ENCODE results near the gene BLTP1. TPM values are rescaled to one million over a fixed set of nuclear protein-coding genes. Genes with fewer than 3 reads are reported as not detected.
"Not testable (repeated sequence)": the region's sequence is repeated elsewhere in the genome, so short reads cannot be mapped to it uniquely, and the experiment has no call there.

The BLTP1 gene, protein sequence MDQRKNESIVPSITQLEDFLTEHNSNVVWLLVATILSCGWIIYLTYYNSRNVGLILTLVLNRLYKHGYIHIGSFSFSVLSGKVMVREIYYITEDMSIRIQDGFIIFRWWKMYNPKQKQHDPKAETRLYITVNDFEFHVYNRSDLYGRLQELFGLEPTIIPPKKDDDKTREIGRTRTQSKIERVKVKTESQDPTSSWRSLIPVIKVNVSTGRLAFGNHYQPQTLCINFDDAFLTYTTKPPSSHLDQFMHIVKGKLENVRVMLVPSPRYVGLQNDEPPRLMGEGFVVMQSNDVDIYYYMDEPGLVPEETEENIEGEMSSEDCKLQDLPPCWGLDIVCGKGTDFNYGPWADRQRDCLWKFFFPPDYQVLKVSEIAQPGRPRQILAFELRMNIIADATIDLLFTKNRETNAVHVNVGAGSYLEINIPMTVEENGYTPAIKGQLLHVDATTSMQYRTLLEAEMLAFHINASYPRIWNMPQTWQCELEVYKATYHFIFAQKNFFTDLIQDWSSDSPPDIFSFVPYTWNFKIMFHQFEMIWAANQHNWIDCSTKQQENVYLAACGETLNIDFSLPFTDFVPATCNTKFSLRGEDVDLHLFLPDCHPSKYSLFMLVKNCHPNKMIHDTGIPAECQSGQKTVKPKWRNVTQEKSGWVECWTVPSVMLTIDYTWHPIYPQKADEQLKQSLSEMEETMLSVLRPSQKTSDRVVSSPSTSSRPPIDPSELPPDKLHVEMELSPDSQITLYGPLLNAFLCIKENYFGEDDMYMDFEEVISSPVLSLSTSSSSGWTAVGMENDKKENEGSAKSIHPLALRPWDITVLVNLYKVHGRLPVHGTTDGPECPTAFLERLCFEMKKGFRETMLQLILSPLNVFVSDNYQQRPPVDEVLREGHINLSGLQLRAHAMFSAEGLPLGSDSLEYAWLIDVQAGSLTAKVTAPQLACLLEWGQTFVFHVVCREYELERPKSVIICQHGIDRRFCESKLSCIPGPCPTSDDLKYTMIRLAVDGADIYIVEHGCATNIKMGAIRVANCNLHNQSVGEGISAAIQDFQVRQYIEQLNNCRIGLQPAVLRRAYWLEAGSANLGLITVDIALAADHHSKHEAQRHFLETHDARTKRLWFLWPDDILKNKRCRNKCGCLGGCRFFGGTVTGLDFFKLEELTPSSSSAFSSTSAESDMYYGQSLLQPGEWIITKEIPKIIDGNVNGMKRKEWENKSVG (N-terminal part only)
- 10 to 100 TPM; 37.5 to 39.4 TPM for total RNA-seq

DNA sequence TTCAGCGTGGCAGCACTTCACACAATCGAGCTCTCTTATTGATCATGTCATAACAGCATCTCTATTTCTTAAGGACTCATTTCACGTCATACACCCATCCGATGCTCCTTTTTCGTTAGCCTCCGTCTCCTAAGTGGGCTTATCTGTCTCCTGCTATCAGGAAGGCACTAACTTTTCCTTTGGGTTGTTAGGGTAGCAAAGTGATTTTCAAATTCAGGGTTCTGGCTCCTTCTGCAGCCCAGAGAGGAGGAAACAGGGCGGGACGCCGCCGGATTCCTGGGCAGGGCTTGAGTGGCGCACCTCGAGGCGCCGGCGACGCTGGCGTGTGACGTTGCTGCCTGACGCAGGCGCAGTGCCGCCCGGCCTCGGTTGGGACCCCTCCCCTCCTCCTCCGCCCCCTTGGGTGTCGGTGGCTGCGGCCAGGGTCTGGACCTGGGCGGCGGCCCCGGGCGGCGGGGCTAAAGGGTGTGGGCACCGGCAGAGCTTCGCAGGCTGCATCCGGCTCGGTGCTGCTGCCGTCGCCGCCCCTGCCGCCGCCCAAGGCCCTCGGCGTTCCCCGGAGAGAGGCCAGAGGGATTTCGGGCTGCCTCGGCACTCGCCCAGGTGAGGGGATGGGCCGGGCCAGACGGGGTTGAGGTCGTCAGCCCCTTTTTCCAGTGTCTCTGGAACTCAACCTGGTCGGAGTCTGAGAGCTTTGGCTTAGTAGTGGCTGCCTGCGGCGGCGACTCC lies at the start of gene BLTP1:
TSS of gene BLTP1 (plus strand) at position 350 of the 729 bp plus-strand sequence. CDS start 18,317 bp downstream, outside the sequence.
- Mint-ChIP-seq H3K9me3 (peaks cover 9% of the 10 kb centered on the region), H3K4me1 (peaks cover 52% of the 10 kb centered on the region), H3K36me3 (ENCODE audit: low read depth) (peaks cover 24% of the 10 kb centered on the region), H3K4me3 (peak within 1 kb of the TSS; percentile 93), H3K27me3 (no peaks in the 10 kb centered on the region), H3K27ac (peak within 1 kb of the TSS; percentile 98)
- POLR2A ChIA-PET, result no interaction called here
- CTCF ChIA-PET, result interaction anchor here (1.2 to 2.1 kb wide), 2 partner anchors 9 to 18 kb away, joined by 3 to 4 read pairs; no protein-coding TSS in a partner anchor
- DNase-seq, result peak; percentile 89

DNA sequence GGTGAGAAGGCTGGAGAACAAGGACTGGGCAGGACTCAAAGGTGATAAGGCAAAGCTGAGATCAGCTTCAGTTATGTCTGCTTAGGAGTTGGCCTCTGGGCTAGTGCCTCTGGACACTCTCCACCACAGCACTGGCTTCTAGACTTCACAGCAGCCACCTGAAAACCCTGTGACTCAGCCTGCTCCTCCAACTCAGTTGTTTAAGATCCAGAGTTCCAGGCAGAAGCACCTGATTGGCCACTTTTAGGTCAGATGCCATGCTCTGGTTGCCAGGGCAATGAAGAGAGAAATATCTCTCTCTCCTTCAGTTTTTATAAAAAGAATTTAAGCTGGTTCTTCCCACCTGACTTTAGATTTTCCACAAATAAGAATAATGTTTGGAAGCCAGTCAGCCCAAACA lies 47.9 kb upstream of the BLTP1 start:
- H3K27ac Mint-ChIP-seq, result no peak overlapping the region
- DNase-seq, result no peak
- ChIA-PET POLR2A (no interaction called here), CTCF (no interaction called here)
- no peaks in the 10 kb centered on the region for H3K36me3 Mint-ChIP-seq (ENCODE audit: low read depth)
- peaks cover 3% of the 10 kb centered on the region for H3K27me3 Mint-ChIP-seq
- no peak overlapping the region for H3K4me3 Mint-ChIP-seq
- H3K4me1 Mint-ChIP-seq, result peaks cover 4% of the 10 kb centered on the region
- H3K9me3 Mint-ChIP-seq, result no peaks in the 10 kb centered on the region

DNA sequence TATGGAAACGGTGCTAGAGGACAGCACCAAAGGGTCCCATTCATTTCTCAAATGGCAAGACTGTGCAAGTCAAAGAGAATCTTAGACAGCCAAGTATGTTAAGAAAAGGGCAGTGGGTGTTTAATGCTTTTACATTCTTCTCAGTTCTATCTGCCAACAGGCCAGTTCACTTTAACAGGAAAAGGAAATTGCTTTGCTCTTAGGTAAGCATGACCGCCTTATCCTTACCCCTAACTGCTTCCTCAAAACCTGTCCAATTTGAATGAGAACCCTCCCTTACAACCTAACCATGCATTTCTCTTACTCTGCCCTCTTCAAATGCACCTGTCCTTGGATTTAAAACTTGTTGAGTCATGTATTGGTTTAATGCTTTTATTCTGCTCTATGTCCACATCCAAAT lies 44.5 kb upstream of the BLTP1 start:
- Mint-ChIP-seq H3K36me3 (ENCODE audit: low read depth) (no peaks in the 10 kb centered on the region), H3K27ac (no peak overlapping the region), H3K4me3 (no peak overlapping the region), H3K9me3 (no peaks in the 10 kb centered on the region), H3K27me3 (no peaks in the 10 kb centered on the region), H3K4me1 (peaks cover 4% of the 10 kb centered on the region)
- no peak for DNase-seq
- ChIA-PET CTCF (no interaction called here), POLR2A (no interaction called here)

DNA sequence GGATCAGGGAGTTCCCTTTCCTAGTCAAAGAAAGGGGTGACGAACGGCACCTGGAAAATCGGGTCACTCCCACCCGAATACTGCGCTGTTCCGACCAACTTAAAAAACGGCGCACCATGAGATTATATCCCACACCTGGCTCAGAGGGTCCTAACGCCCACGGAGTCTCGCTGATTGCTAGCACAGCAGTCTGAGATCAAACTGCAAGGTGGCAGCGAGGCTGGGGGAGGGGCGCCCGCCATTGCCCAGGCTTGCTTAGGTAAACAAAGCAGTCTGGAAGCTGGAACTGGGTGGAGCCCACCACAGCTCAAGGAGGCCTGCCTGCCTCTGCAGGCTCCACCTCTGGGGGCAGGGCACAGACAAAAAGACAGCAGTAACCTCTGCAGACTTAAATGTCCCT lies 41.8 kb upstream of the BLTP1 start:
- H3K27ac Mint-ChIP-seq; POLR2A ChIA-PET; DNase-seq; H3K4me3 Mint-ChIP-seq; H3K36me3 Mint-ChIP-seq (ENCODE audit: low read depth); H3K9me3 Mint-ChIP-seq; CTCF ChIA-PET; H3K4me1 Mint-ChIP-seq; H3K27me3 Mint-ChIP-seq: not testable (repeated sequence)

DNA sequence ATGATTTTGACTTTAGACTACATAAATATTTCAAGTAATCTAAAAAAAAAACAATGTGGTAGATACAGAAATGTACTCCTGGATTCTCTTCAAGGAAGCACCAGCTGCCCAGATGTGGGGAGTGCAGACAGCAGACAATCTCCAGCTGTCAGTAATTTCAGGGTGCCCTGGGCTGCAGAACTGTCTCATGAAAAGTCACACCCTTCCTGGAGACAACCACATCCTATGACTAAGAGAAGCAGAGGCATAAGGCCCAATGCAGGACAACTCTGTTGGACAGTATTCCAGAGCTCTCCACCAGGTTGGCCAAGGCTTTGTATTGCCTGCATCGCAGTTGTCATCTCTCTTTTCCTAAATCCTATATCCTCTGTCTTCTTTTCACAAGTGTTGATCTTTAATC lies 34.4 kb upstream of the BLTP1 start:
- POLR2A ChIA-PET, result no interaction called here
- DNase-seq, result peak; percentile 32
- Mint-ChIP-seq H3K4me3 (no peak overlapping the region), H3K27ac (peak overlapping the region; percentile 59), H3K4me1 (peaks cover 20% of the 10 kb centered on the region), H3K36me3 (ENCODE audit: low read depth) (no peaks in the 10 kb centered on the region), H3K9me3 (peaks cover 23% of the 10 kb centered on the region), H3K27me3 (no peaks in the 10 kb centered on the region)
- CTCF ChIA-PET, result interaction anchor here (0.6 to 0.7 kb wide), 4 partner anchors 9 to 637 kb away, joined by 3 to 4 read pairs (median 4); no protein-coding TSS in a partner anchor

DNA sequence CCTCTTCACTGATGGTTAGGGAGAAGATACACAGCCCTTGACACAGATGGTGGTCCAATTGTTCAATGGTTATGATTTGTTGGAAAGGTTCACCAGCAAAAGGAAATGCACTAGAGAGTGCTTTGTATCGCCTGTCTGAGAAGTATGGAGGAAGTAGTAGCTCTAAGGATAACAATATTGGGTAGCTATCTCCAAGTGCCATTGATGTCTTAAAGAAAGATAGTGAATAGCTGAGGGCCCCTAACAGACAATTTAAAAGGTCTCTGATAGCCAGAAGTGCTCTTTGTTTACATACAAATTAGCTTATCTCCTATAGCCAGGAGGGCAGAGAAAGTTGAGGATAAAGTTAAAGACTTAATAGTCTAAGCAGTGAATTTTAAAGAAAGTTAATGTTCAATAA lies 33.9 kb upstream of the BLTP1 start:
- H3K27ac Mint-ChIP-seq, result peak overlapping the region; percentile 59
- peaks cover 20% of the 10 kb centered on the region for H3K4me1 Mint-ChIP-seq
- DNase-seq, result no peak
- POLR2A ChIA-PET, result no interaction called here
- CTCF ChIA-PET, result interaction anchor here (0.6 to 0.7 kb wide), 3 partner anchors 9 to 636 kb away, joined by 3 to 4 read pairs (median 3); no protein-coding TSS in a partner anchor
- H3K36me3 Mint-ChIP-seq (ENCODE audit: low read depth), result no peaks in the 10 kb centered on the region
- H3K4me3 Mint-ChIP-seq, result no peak overlapping the region
- peaks cover 23% of the 10 kb centered on the region for H3K9me3 Mint-ChIP-seq
- H3K27me3 Mint-ChIP-seq, result no peaks in the 10 kb centered on the region

DNA sequence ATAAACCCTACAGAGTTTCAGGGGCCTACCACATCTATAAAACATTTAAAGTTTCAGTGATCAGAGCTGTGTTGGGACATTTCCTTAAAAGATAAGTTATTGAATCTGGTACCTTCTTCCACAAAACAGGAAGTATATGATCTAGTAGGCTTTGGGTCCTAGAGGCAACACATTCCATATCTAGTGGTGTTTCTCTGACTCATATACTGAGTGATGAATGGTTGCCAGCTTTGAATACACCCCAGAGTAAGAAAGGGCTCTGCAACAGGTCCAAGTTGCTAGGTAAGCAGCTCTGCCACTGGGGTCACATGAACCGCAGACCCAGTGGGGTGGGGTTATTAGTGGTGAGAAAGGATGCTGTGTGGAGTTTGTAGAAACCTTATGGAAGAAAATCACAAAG lies 32.4 kb upstream of the BLTP1 start:
- no peak overlapping the region for H3K4me3 Mint-ChIP-seq
- H3K4me1 Mint-ChIP-seq, result peaks cover 20% of the 10 kb centered on the region
- ChIA-PET CTCF (no interaction called here), POLR2A (no interaction called here)
- H3K27me3 Mint-ChIP-seq, result no peaks in the 10 kb centered on the region
- peaks cover 31% of the 10 kb centered on the region for H3K9me3 Mint-ChIP-seq
- DNase-seq, result no peak
- peaks cover 2% of the 10 kb centered on the region for H3K36me3 Mint-ChIP-seq (ENCODE audit: low read depth)
- no peak overlapping the region for H3K27ac Mint-ChIP-seq

DNA sequence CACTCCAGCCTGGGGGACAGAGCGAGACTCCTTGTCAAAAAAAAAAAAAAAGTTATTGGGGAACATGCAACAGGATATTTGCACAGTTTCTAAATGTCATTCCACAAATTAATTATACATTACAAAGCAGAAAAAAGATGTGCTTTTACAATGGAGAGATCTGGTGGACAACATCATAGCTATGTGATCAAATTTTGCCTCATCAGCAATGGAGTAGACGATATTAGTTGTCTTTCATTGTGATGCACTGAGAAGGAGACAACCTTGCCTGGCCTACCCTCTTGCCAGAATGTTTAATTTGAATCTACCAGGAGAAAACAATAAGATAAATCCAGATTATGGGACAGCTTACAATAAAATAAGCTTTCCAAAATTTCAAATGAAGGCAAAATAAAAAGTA lies 30.5 kb upstream of the BLTP1 start:
- H3K4me1 Mint-ChIP-seq, result peaks cover 18% of the 10 kb centered on the region
- ChIA-PET CTCF (interaction anchor here (1.2 kb wide), 1 partner anchor 10 kb away, joined by 4 read pairs; no protein-coding TSS in a partner anchor), POLR2A (no interaction called here)
- H3K9me3 Mint-ChIP-seq, result peaks cover 31% of the 10 kb centered on the region
- no peaks in the 10 kb centered on the region for H3K27me3 Mint-ChIP-seq
- H3K4me3 Mint-ChIP-seq, result no peak overlapping the region
- no peak for DNase-seq
- no peak overlapping the region for H3K27ac Mint-ChIP-seq
- H3K36me3 Mint-ChIP-seq (ENCODE audit: low read depth), result peaks cover 2% of the 10 kb centered on the region

DNA sequence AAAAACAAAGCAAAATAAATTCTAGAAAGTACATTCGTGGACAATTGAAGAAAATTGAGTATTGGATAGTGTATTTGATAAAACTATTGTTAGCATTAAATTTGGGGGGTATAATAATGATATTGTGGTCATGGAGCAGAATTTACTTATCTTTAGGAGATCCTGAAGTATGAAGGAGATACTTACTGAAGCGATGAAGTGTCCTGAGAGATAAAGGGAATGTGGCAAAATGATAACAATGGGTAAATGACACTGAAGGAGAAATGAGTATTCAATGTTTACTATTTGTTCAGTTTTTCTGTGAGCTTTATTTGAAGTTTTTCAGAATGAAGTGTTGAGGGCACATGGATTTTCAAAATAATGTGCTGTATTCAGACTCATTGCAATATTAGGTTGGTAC lies 30.0 kb upstream of the BLTP1 start:
- Mint-ChIP-seq H3K27ac (no peak overlapping the region), H3K36me3 (ENCODE audit: low read depth) (peaks cover 2% of the 10 kb centered on the region), H3K4me3 (no peak overlapping the region), H3K27me3 (no peaks in the 10 kb centered on the region), H3K4me1 (peaks cover 13% of the 10 kb centered on the region), H3K9me3 (peaks cover 31% of the 10 kb centered on the region)
- no peak for DNase-seq
- ChIA-PET POLR2A (no interaction called here), CTCF (interaction anchor here (1.2 kb wide), 1 partner anchor 10 kb away, joined by 4 read pairs; no protein-coding TSS in a partner anchor)

DNA sequence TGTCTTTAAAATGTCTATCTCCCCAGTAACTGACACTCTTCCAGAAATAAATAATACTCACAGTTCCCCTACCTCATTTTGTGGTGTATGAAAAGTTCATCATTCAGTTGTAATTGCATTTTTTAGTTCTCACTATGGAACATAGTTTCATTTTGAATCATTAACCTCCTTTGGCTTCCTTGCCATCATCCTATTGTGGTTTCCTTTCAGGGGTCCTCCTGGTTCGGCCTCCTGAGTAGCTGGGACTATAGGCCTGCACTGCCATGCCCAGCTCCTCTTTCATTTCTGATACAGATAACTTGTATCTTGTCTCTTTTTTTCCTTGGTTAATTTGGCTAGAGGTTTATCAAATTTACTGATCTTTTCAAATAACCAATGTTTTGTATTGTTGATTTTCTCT lies 23.1 kb upstream of the BLTP1 start:
- ChIA-PET CTCF (interaction anchor here (1.1 kb wide), 1 partner anchor 18 kb away, joined by 3 read pairs; no protein-coding TSS in a partner anchor), POLR2A (no interaction called here)
- Mint-ChIP-seq H3K36me3 (ENCODE audit: low read depth) (peaks cover 30% of the 10 kb centered on the region), H3K4me3 (no peak overlapping the region), H3K27me3 (no peaks in the 10 kb centered on the region), H3K9me3 (peaks cover 16% of the 10 kb centered on the region), H3K27ac (peak overlapping the region; percentile 9), H3K4me1 (peaks cover 39% of the 10 kb centered on the region)
- no peak for DNase-seq

DNA sequence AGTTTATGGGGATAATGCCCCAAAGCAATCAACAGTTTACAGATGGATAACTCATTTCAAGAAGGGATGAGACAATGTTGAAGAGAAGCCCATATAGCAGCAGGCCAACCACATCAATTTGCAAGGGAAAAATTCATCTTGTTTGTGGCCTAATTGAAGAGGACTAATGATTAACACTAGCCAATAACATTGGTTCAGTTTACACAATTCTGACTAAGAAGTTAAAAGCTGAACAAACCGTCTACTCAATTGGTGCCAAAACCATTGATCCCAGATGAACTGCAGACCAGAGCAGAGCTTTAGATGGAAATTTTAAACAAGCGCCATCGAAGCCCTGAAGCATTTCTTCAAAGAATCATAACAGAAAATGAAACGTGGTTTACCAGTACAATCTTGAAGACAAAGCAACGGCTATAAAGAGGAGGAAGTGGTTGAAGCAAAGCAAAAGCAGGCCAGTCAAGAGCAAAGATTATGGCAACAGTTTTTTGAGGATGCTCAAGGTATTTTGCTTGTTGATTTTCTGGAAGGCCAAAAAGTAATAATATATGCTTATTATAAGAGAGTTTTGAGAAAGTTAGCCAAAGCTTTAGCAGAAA lies 20.5 kb upstream of the BLTP1 start:
- no peak overlapping the region for H3K4me3 Mint-ChIP-seq
- ChIA-PET POLR2A (no interaction called here), CTCF (interaction anchor here (0.8 to 2.0 kb wide), 3 partner anchors 10 to 43 kb away, joined by 3 to 6 read pairs (median 4); no protein-coding TSS in a partner anchor)

DNA sequence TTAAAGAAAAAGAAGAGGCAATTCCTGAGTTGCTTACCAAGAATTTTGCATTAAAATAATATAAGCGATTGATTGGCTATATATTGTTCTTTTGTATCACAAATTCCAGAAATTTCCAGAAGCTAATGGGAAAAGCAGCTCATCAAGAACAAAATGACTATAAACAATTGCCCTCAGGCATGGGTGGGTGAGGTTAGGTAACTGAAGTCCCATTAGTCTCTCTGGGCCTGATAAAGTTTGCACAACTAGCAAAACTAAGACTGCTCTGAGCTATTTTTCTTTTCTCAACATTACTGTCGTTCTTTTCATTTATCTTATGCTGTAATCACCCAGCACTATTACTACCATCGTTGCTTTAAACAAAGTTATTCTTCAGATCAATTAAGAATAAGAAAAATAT lies 19.2 kb upstream of the BLTP1 start:
- POLR2A ChIA-PET, result no interaction called here
- Mint-ChIP-seq H3K4me3 (no peak overlapping the region), H3K27me3 (no peaks in the 10 kb centered on the region), H3K36me3 (ENCODE audit: low read depth) (peaks cover 28% of the 10 kb centered on the region), H3K27ac (no peak overlapping the region), H3K9me3 (peaks cover 10% of the 10 kb centered on the region), H3K4me1 (peaks cover 39% of the 10 kb centered on the region)
- CTCF ChIA-PET, result interaction anchor here (1.6 kb wide), 1 partner anchor 11 kb away, joined by 4 read pairs; no protein-coding TSS in a partner anchor
- no peak for DNase-seq

More for the DNA sequence above, 20.5 kb upstream of the BLTP1 start:
- H3K27me3 Mint-ChIP-seq, result no peaks in the 10 kb centered on the region
- peak; percentile 43 for DNase-seq
- peaks cover 39% of the 10 kb centered on the region for H3K4me1 Mint-ChIP-seq
- H3K9me3 Mint-ChIP-seq, result peaks cover 13% of the 10 kb centered on the region
- H3K36me3 Mint-ChIP-seq (ENCODE audit: low read depth), result peaks cover 28% of the 10 kb centered on the region
- H3K27ac Mint-ChIP-seq, result peak overlapping the region; percentile 90
